Aortic smooth muscle cell (primary cell): ENCODE data around the gene TRPM1. TPM values are rescaled to one million over a fixed set of nuclear protein-coding genes. Genes with fewer than 3 reads are reported as not detected.

Experiments
- total RNA-seq: library from RNA; depleted of rRNA; stranded (reverse); fragments of >200 nt; gene quantifications from 2 replicates; pipeline ENCODE4 v1.2.3, GENCODE V29; 2014

Gene TRPM1
- not detected in 2 replicates for total RNA-seq

GRCh38 chr15:31101262-31102038 lies at the start of gene TRPM1:
Gene TRPM1, minus strand, starts transcription at chr15:31101725. Its CDS starts 20,370 bp downstream, at chr15:31081355.

GRCh38 chr15:30991255-30992235 lies 110.0 kb downstream of the TRPM1 start, which contains the start of gene MTMR10:
Gene MTMR10, minus strand, starts transcription at chr15:30991628. Its CDS starts 122 bp downstream, at chr15:30991506.

Other genes with a start within 250 kb of the TRPM1 start
- 12.2 and 13.6 TPM in 2 replicates for gene FAN1, start 197.8 kb downstream of the TRPM1 start, total RNA-seq
- 18.6 and 25.4 TPM in 2 replicates for gene MTMR10, start 110.1 kb downstream of the TRPM1 start, total RNA-seq
- 37.1 and 40.7 TPM in 2 replicates for gene KLF13, start 225.1 kb upstream of the TRPM1 start, total RNA-seq